ENCODE measurements around the gene SH3RF3. TPM values are rescaled to one million over a fixed set of nuclear protein-coding genes. Genes with fewer than 3 reads are reported as not detected.

Gene SH3RF3
- total RNA-seq, 1 donor from 2014 or later = 12.3 TPM

DNA sequence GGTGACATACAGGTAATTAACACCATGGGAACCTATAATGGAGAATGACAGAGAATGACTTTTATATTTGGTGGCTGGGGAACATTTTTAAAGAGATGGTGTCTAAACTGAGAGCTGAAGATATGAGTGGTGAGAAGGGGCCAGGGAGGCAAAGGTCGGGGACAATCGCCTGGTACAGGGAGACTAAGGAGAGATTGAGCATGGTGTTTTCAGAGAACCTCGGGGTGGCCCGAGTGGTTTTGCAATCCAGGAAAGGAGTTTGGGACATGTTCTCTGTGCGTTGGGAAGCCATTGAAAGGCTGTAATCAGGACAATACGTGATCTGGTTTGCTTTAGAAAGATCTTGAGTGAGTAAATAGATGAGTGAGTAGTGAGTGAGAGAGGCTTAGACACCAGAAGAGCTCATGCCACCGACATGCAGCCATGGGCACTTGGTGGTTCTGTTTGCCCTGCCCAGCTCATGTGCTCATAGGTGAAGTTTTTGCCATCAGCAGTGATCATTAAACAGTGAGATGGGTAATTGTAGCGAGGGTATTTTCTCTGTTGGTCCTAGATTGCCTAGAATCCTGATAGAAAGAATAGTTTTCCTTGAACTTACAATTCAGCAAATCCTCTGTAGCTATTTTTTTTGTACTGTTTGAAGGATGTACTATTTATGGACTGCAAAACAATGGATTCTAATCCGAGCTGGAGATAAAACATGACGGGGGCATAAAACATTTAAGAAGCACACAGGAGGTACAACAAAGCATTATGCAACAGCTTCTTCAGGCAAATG, 114.7 kb downstream of the SH3RF3 start:
- DNase-seq = no peak

DNA sequence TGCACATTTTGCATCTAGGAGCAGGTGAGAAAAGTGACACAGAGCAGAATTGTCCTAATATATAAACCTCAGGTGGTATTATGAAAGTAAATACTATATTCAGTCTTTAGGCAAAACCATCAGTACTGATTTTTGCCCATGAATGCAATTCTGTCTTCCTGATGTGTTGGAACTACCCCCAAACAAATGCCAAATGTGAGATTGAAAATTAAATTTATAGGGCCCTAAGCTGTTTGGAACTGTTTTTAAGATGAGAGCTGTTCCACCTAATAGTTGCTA, 115.2 kb downstream of the SH3RF3 start:
- DNase-seq = no peak

DNA sequence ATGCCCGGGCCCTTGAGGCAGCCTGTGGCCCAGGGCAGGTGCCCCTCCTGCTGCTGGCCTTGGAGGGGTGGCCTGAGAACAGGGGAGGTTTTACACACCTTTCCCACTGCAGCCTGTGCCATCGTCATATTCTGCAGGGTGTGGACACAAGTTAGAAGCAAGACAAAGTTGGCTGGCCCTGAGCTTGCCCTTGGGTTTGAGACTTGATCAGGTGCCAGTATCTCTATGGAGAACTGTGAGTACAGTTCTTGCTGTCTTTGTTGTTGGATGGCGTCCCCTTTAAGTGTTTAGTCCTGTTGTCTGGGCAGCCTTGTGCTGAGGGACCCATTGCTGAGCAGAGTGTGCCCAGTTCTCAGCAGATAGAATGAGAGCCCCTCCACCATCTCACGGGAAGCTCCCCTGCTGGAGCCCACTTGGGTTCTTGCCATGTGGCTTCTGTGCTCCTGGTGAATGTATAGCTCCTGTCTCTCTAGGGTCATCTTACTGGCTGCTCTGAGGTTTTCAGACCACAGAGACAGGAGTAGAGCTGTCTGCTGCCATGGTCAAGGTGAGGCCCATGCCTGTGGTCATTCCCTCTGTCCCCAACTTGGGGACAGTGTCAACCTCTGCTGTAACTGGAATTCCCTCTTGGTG, 115.9 kb downstream of the SH3RF3 start:
- no peak for DNase-seq

DNA sequence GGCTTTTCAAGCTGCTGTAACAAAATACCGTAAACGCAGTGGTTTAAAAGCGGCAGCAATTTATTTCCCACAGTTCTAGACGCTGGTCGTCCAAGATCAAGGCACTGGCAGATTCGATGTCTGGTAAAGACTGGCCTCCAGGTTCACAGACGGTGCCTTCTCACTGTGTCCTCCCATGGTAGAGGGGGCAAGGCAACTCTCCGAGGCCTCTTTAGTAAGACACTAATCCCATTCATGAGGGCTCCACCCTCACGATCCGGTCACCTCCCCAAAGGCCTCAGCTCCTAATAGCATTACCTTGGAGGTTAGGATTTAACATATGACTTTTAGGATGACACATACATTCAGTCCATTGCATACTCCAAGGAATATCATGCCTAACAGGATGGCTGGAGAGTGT, 117.2 kb downstream of the SH3RF3 start:
- DNase-seq = no peak

DNA sequence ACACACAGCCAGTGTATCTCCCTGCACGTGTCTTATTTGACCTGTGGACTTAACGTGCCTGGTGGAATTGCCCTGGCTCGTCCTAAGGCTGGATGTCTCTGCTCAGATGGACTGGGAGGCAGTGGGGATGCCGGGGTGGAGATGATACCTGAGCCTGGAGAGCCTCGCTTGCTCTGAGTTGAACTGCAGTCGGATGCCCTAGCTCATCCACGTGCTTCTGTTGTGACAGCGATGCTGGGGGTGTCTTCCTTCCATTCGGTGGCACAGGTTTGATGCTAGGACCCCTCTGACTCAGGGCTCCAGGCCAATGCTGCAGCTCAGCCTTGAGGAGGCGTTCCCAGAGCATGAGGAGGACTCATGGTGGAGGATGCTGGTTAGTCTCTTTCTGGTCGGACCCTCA, 117.6 kb downstream of the SH3RF3 start:
- DNase-seq = no peak

DNA sequence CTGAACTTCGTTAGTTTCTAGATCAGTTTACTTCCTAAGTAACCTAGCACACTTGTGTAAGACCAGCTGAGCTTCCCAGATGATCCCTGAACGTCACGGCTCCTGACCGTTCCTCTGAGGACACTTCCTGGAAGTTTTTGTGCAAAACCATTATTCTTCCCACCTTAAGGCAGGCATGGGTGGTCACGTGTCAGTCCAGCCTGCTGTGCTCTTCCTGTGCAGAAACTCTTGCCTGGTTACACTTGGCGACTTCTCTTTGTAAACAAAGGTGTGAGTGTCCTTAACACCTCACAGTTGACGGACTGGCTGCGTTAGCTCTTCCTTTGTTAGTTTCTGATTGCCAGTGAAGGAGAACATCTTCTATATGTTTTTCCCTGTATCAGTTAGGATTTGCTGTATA, 118.3 kb downstream of the SH3RF3 start:
- DNase-seq = no peak

DNA sequence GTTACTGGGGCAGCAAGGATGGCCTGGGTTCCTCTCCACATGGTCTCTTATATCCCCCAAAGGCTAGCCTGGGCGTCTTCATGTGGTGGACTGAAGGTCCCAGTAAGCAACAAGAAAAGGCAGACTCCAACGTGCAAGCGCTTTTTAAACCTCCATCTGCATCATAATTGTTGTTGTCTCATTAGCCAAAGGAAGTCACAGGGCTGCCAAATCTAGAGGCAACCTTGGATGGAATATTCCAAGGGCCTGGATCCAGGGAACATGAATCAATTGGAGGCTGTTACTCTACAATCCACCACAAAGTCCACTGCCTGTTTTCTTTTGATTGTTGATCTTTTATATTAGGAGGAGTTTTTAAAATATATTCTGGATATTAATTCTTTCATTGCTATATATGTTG, 118.8 kb downstream of the SH3RF3 start:
- no peak for DNase-seq

DNA sequence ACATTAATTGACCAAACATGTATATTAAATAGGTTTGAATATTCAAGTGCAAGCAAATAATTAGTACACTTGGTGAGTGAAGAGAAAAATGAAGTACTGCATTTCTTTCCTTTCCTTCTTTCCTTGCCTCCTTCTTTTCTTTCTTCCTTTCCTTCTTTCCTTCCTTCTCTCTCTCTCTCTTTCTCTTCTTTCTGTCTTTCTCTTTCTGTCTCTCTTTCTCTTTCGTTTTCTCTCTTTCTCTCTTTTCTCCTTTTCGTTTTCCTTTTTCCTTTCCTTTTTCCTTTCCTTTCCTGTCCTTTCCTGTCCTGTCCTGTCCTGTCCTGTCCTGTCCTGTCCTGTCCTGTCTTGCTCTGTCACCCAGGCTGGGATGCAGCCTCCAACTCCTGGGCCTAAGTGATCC, 119.6 kb downstream of the SH3RF3 start:
- no peak for DNase-seq

DNA sequence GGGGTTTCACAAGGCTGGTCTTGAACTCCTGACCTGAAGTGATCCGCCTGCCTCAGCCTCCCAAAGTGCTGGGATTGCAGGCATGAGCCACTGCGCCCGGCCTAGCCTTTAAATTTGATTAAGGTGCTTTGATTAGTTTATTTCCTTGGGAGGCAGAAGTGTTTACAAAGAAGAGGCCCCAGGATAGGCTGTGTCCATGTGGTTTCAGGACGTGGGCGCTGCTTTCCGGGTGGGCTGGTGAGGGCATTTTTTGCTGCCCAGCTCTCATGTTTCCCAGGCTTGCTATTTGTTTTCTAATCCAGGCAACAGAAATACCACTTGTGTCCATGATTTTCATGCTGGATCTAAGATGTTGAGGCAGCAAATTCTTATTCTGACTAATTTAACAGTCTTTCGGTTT, 124.2 kb downstream of the SH3RF3 start:
- no peak for DNase-seq

DNA sequence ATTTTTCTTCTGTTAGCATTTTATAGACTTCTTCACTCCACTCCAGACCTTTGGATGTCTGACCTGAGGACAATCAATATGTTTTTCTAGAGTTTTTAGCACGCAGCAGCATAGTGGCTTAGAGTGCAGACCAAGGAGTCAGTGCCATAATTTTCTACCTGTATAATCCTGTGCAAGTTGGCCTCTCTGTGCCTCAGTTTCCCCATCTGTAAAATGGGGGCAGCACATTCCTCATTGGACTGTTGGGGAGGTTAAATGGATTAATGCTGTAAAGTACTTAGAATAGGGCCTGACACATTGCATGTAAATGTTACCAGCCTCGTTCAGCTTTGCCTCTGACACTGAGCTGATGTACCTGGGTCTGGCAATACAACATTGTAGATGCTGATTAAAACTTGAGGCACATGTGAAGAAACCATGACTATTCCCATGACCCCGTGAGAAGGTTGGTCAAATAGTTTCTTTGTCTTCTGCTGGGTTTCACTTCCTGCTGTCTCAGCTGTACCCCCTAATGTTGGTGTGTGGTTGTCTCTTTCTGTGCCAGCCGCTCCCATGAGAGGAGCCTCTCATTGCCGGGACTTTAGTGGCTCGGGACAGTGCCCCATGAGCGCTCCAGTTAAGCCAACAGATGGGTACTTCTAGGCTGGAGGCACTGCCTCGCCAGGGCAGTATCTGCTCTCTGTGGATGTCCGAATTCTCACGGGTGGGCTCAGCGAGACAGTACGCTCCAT, 125.3 kb downstream of the SH3RF3 start:
- no peak for DNase-seq

DNA sequence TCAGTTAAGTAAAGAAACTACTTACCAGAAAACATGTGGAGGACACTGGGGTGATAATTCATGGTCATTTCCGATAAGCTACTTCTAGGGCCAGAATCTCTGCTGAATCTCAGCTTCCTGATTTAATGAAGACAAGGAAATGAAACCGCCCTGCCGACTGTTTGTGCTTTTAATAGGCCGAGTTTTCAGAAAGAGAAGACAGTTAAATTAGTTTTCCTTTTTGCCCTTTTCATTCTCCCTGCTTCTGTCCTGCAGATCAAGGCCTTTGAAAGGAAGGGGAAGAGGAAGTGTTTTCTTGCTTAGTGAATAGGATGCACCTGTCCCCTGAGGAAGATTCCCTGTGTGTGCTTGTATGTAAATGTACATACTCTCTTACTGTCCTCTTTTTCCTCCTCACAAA, 126.6 kb downstream of the SH3RF3 start:
- DNase-seq = no peak

DNA sequence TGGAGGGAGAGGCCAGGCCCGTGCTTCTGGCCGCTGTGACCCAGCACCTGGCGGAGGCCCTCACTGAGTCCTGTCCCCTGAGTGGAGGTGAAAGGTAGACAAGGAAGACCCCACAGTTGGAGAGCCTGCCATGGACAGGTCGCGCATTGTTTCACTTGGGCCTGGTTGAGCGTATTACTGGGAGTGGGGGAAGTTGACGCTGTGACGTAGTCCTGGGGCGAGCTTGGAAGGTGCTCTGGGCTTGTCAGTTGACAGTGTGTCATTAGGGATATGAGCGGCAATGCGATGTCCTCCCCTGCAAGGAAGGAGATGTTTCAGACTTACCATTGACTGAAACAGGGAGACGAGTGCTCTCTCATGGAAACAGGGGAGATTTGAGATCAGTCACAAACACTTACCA, 127.1 kb downstream of the SH3RF3 start:
- DNase-seq = no peak

DNA sequence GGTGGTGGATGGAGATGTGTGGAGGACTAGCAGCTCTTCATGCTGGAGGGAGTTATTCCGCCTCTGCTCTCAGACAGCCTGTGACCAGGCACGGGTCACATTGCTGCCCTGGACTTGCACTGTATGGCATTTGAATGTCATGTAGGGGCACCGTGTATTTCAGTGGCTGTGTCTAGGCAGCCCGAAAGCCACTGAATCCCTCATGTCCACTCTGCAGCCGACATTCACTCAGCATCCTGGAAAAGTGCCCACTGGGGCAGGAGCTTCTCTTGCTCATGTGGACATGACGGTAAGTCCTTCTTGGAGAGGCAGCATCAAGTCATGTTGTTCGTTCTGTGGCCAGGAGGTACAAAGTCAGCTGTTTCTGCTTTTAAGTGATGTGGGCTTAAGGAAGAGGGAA, 127.9 kb downstream of the SH3RF3 start:
- DNase-seq = no peak

DNA sequence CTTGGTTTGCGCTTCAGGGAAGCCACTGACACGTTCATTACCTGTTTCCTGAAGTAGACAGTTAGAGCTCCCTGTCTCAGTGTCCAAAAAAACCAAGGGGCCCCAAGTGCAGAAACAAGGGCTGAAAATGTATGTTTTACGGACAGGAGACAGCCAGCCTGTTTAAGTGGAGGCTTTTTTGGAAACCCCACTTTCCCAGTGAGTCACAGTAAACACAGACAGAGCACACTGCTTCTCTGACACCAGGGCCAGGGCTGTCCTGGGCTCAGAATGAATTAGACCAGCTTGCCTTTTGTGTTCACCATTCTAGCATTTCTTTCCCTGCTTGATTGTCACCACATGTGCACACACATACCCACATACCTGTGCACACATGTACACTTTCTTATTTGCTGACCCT, 128.6 kb downstream of the SH3RF3 start:
- DNase-seq = no peak

DNA sequence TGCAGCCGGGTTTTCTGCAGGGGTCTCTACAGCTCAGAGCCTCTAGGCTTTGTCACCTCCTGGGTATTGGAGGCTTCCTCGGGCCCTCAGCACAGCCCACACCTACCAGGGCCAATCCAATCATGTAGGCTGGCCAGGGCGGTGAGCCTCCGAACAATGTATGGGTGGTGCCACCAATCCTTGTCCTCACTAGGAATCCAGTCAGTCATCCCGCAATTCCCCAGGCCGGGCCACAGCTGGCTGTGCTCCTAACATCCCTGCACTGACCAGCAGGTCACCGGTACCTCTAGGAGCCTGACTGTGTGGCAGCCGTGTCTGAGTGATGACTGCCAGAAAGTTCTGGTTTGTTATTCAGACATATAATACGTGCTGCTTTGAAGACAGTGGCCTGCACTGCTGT, 129.4 kb downstream of the SH3RF3 start:
- no peak for DNase-seq

DNA sequence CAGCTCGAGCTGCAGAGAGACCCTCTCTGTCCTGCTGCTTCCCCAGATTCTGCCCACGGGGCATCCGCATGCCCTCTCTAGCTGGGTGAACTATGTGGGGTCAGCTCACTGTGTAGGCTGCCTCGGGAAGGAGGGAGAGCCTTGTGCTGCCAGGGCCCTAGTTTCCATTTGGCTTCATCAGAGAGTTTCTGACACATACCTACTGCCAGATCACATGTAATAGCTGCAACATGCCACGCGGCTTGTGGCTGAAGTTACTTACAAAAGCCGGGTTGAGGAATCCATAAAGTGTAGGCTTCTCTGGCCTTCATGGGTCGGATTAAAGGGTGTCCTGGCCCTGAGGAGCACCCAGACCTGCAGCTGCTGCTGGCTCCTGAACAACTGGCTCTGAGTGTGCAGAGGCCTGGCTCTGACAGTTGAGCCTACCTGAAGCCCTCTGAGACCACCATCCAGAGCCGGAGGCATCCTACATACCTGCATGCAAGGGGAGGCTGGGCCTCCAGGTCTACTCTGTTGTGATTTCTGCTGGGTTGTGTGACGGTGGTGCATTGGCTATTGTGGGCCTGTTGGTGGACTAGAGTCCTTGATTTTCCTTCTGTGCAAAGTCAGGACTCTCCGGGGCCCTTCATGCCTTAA, 130.0 kb downstream of the SH3RF3 start:
- DNase-seq = no peak

DNA sequence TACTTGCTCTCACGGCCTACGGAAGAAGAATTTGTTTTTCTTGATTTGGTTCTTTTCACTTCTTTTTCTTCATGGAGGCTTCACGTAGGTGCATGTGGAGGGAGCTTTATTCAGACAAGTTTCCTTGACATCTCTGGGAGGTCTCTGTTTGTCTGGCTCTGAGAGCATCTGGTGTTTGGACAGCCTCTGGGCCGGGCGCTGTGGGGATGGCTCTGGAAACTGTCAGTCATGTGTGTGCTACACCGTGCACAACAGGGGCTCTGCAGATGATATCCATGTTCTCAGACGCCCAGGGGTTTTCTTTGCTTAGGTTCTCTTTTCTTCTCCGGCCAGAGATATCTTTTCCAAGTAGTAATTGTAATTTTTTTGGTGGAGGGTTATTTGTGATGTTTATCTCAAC, 130.7 kb downstream of the SH3RF3 start:
- DNase-seq = no peak

DNA sequence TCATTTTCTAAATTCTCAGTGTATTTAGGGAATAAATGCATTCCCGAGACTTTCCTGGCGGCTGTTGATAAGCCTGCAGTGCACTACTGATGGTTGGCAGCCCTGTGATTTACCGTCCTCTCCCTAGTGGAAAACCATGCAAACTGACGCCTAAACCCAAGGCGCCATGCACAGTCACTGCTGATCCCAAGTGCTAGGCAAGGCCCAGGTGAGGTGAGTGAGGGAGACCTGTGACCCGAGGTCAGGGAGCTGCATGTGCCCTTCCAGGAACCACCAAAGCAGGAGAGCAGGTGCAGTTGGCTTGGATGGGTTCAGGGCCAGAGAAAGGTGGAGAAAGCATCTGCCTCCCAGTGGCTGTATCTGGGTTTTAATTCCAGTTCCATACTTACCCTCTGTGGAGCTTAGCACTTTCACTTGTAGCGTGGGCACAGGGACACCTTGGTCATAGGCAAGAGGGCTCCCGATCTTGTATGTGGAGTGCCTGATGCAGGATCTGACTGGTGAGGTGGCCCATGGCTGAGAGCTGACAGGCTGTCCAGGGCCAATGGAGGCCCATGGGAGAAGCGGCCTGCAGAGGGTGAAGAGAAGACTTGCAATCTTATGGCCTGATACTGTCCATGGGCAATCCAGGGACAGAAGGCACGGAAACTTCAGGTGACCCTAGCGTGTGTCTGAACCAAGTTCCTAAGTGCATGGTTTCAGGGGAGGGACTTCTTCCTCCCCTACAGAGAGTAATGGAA, 131.3 kb downstream of the SH3RF3 start:
- DNase-seq = no peak

DNA sequence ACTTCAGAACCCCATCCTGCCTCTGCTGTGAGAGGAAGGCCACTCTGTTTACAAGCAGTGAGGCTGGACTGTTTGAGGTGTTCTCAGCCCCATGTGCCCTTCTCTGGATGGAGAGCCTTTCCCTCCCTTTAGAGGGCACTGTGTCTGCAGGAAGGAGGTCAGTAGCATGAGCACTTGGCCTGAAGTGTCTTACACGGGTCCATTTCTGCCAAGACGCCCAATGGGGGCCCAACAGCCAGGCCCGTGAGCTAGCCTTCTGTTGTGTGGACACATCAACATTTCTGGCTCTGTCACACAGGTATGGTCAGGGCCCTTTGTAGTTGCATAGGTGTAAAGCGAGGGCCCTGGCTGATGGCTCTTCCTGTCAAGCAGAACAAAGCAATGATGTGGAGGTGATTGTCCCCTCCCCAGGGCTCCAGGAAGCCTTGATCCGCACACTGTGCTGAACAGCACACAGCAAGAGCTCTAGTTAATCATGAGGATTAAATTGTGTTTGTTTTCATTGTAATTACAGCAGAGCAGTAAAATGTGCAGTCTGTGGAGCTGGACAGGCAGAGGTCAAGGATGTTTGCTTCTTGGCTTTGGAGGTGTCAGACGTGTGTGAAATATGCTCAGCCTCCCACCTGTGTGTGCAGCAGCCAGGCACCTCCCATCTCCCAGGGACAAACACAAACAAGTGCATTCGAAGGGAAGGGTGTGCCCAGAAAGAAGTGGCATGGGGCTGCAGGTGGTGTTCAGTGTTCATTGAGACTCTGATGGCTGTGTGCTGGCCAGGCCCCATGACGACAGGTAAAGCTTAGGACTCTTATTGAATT, 132.1 kb downstream of the SH3RF3 start:
- DNase-seq = no peak

DNA sequence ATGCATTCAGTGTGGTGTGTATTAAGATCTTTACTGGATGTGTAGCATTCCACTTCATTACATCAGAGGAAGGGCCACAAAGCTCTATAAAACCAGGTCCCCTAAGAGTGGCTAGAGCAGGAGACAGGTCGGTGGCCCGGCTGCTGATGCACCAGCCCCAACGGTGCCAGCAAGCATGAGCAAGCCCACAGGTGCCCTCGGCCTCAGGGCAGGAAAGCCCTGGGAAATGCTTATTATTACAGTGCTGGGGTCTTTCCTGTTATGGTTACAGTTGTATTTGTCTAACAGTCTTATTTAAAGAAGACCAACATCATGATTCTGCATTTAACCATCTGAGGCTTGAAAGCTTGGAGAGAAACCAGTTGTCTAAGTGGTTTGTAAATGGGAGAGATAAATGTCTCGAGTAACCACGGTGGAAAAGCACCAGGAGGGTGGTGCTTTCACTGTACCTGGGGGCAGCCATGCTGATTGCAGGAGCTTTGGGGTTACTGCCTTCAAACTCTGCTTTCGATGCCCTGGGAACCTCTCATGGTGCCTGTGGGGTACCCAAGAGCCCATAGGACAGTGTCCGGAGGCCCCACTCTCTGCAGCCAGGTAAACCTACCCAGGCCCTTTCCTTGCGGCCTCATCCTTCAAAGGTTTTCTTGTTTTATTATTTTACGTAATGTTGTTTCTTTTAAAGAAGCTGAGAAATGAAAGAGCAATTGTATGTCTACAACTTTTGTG, 133.1 kb downstream of the SH3RF3 start:
- DNase-seq = no peak

All from occipital lobe (tissue), 2 donors.